Stimulated activated CD4-positive, alpha-beta T cell treated with anti-CD3 and anti-CD28 coated beads, Interleukin-15, amount 100 ng/mL, for 1 hour (primary cell): ENCODE results near the gene USE1.
A peak's percentile ranks its signal among the peaks of the same experiment; 100 is the strongest.

Experiments used
- DNase-seq, 2 donors: peaks; one replicate each; pipeline ENCODE4 v3.0.0-alpha.2; 2020; ENCODE audit warnings: low read depth in 1 of 2, low spot score in 1 of 2

The USE1 gene

GRCh38 chr19:17256130-17256529 is 41.0 kb downstream of the USE1 start:
- no peak for DNase-seq

- no peak for DNase-seq
These were observed 44.1 kb downstream of the USE1 start for GRCh38 chr19:17259118-17259780.

GRCh38 chr19:17259934-17260333 is 44.8 kb downstream of the USE1 start:
- no peak for DNase-seq

- peak; percentile 83 to 85 for DNase-seq
These were observed 45.7 kb downstream of the USE1 start for GRCh38 chr19:17260842-17261325.

GRCh38 chr19:17262557-17262956 is 47.4 kb downstream of the USE1 start:
- DNase-seq, result no peak

GRCh38 chr19:17263712-17264640 is 48.8 kb downstream of the USE1 start:
- DNase-seq, result no peak

GRCh38 chr19:17264641-17264979 is 49.5 kb downstream of the USE1 start, which contains the start of gene USHBP1:
TSS of gene USHBP1 (minus strand) at chr19:17264745. CDS start at chr19:17264299, 446 bp downstream.
- DNase-seq, result no peak

- no peak for DNase-seq
These were observed 50.9 kb downstream of the USE1 start for GRCh38 chr19:17266026-17266425.

- DNase-seq, result no peak
These were observed 51.4 kb downstream of the USE1 start for GRCh38 chr19:17266589-17266974.

- DNase-seq, result peak; percentile 79 to 84
These were observed 52.0 kb downstream of the USE1 start, which contains the start of gene BABAM1 for GRCh38 chr19:17266975-17267788. TSS of gene BABAM1 (plus strand) at chr19:17267443. CDS start at chr19:17268807, 1,364 bp downstream.

- no peak for DNase-seq
These were observed 53.6 kb downstream of the USE1 start for GRCh38 chr19:17268754-17269153.
